ENCODE measurements around the gene GBX2.

Gene GBX2

DNA sequence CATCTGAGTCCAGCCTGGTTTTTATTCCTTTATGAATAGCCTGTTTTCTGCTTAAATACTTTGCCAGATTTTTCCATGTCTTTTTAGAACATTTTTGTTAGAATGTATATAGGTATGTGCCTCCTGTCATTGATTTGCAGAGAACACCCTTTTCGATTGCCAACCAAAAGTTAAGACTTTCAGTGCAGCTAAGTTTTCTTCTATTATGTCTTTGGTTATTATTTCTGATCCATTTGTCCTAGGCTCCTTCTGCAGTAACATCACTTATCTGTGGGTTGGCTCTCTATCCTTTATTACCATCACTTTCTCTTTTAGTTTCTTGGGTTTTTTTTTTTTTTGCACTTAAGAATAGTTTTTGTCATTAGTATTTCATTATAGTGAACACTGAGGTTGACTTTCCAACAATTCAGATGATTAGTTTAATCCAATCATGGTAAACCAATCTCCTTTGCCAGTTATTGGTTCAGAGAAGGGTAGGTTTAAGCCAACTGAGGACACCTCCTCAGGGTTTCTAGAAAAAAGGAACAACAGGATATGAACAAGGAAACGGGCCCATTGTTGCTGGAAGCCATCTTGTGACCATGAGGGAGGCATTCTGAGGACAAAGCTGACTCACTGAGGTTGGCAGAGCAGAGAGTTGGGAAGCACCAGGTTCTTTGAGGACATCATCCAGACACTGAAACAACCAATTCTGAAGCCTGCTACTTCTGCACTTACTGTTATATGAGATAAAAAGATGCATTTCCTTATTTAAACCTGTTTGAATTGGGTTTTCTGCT is 37.9 kb upstream of the GBX2 start:
- no peak overlapping the region for H3K4me3 ChIP-seq (ENCODE audit: control insufficient read depth, low read depth, low read length)
- TF ChIP-seq, protein P1, sequence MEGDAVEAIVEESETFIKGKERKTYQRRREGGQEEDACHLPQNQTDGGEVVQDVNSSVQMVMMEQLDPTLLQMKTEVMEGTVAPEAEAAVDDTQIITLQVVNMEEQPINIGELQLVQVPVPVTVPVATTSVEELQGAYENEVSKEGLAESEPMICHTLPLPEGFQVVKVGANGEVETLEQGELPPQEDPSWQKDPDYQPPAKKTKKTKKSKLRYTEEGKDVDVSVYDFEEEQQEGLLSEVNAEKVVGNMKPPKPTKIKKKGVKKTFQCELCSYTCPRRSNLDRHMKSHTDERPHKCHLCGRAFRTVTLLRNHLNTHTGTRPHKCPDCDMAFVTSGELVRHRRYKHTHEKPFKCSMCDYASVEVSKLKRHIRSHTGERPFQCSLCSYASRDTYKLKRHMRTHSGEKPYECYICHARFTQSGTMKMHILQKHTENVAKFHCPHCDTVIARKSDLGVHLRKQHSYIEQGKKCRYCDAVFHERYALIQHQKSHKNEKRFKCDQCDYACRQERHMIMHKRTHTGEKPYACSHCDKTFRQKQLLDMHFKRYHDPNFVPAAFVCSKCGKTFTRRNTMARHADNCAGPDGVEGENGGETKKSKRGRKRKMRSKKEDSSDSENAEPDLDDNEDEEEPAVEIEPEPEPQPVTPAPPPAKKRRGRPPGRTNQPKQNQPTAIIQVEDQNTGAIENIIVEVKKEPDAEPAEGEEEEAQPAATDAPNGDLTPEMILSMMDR (IDR thresholded peaks at IDR 0.05; ENCODE audit: control insufficient read depth, insufficient read depth, low read depth, low read length, missing control alignments): no peak
- no peak for DNase-seq (ENCODE audit: low read depth)

- H3K4me3 ChIP-seq (ENCODE audit: control insufficient read depth, low read depth, low read length): no peak overlapping the region
- TF ChIP-seq, protein P1 (IDR thresholded peaks at IDR 0.05; ENCODE audit: control insufficient read depth, insufficient read depth, low read depth, low read length, missing control alignments): no peak
- DNase-seq (ENCODE audit: low read depth): no peak
Observed at GRCh38 chr2:236204953-236205352, 36.8 kb upstream of the GBX2 start.

- no peak overlapping the region for H3K4me3 ChIP-seq (ENCODE audit: control insufficient read depth, low read depth, low read length)
- DNase-seq (ENCODE audit: low read depth): no peak
- TF ChIP-seq, protein P1 (IDR thresholded peaks at IDR 0.05; ENCODE audit: control insufficient read depth, insufficient read depth, low read depth, low read length, missing control alignments): no peak
Observed at GRCh38 chr2:236200378-236200777, 32.2 kb upstream of the GBX2 start.

- TF ChIP-seq, protein P1 (IDR thresholded peaks at IDR 0.05; ENCODE audit: control insufficient read depth, insufficient read depth, low read depth, low read length, missing control alignments): no peak
- no peak for DNase-seq (ENCODE audit: low read depth)
- no peak overlapping the region for H3K4me3 ChIP-seq (ENCODE audit: control insufficient read depth, low read depth, low read length)
Observed at GRCh38 chr2:236196366-236196765, 28.2 kb upstream of the GBX2 start.

DNA sequence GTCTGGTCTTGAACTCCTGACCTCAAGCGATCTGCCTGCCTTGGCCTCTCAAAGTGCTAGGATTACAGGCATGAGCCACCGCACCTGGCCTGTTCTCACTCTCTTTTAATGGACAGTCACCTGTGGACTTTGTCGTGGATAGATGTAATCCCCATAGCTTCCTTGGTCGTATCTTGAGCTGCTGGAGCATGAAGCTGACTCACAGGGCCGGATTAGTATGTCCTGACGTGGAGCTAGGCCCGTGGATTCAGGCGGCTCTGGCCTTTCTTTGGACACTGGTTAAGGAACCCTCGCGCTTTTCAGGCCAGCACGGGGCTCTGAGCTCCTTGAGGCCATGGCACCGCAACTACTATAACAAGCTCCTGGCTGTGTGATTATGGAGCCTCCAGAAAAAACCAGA is 27.5 kb upstream of the GBX2 start:
- TF ChIP-seq, protein P1 (IDR thresholded peaks at IDR 0.05; ENCODE audit: control insufficient read depth, insufficient read depth, low read depth, low read length, missing control alignments): no peak

DNA sequence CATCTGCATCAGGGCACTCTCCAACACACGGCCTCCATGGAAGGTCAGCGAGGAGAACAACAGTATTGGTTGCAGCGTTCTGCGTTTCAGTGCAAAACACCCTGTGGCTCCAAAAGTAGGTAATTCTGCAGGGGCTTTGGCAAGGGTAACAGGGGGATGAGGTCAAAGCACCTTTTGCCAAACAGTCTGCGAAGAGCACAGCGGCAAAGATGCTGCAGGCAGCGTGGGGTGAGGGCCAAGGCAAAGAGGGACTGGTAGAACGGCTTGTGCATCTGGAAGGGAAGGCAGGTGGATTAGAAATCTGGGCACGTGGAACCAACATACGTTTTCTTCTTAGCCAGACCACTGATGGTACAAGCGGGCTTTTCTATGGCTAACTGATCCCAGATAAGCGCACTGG is 26.6 kb upstream of the GBX2 start:
- no peak for DNase-seq (ENCODE audit: low read depth)
- no peak overlapping the region for H3K4me3 ChIP-seq (ENCODE audit: control insufficient read depth, low read depth, low read length)
- TF ChIP-seq, protein P1 (IDR thresholded peaks at IDR 0.05; ENCODE audit: control insufficient read depth, insufficient read depth, low read depth, low read length, missing control alignments): no peak

More for the DNA sequence above, 27.5 kb upstream of the GBX2 start:
- H3K4me3 ChIP-seq (ENCODE audit: control insufficient read depth, low read depth, low read length): no peak overlapping the region
- DNase-seq (ENCODE audit: low read depth): no peak
